ENCODE data around the gene ADAM22. TPM values are rescaled to one million over a fixed set of nuclear protein-coding genes. Genes with fewer than 3 reads are reported as not detected.

The ADAM22 gene
- total RNA-seq, 1 experiment from 2014 or later, result 7.1 TPM

DNA sequence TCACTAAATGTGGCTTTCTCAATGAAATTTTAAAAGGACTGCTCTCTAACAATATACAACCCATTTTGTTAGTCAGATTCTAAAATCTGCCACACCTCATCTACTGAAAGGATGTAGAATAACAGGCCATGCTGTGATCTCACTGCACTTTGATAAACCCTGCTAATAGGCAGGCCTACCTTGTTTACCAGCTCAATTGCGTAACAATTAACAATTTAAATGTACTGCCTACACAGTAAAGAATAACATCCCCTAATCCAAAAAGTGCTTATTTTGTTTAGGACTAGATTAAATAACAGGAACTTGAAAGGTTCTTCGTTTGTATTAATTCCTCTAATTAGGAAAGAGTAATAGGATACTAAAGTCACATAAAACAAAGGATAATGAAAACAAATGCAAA, 281.2 kb downstream of the ADAM22 start:
- no peak for DNase-seq (ENCODE audit: low spot score)
- ChIA-PET POLR2A (ENCODE audit: low non-redundant PET) (no interaction called here), CTCF (no interaction called here)
- TF ChIP-seq, protein P1, sequence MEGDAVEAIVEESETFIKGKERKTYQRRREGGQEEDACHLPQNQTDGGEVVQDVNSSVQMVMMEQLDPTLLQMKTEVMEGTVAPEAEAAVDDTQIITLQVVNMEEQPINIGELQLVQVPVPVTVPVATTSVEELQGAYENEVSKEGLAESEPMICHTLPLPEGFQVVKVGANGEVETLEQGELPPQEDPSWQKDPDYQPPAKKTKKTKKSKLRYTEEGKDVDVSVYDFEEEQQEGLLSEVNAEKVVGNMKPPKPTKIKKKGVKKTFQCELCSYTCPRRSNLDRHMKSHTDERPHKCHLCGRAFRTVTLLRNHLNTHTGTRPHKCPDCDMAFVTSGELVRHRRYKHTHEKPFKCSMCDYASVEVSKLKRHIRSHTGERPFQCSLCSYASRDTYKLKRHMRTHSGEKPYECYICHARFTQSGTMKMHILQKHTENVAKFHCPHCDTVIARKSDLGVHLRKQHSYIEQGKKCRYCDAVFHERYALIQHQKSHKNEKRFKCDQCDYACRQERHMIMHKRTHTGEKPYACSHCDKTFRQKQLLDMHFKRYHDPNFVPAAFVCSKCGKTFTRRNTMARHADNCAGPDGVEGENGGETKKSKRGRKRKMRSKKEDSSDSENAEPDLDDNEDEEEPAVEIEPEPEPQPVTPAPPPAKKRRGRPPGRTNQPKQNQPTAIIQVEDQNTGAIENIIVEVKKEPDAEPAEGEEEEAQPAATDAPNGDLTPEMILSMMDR (conservative IDR thresholded peaks at IDR 0.05; ENCODE audit: low read depth, low read length), result no peak
- no peak for TF ChIP-seq EZH2 (IDR thresholded peaks at IDR 0.05; ENCODE audit: borderline replicate concordance, low read depth, low read length, poor library complexity, severe bottlenecking)
- intact Hi-C loops (cut with micrococcal nuclease; ENCODE audit: unreplicated experiment), result no loop called here
- no peak overlapping the region for H3K27ac ChIP-seq (ENCODE audit: low read depth, low read length, poor library complexity, severe bottlenecking)
- no peaks in the 10 kb centered on the region for H3K27me3 ChIP-seq (replicated peaks; ENCODE audit: insufficient read depth, low read depth, low read length, poor library complexity)
- H3K9me3 ChIP-seq (ENCODE audit: low read depth, low read length, poor library complexity, severe bottlenecking), result no peaks in the 10 kb centered on the region
- H3K4me1 ChIP-seq (ENCODE audit: insufficient read depth, low read length, poor library complexity, severe bottlenecking), result peaks cover 8% of the 10 kb centered on the region
- H3K36me3 ChIP-seq (ENCODE audit: insufficient read depth, low read length, poor library complexity, severe bottlenecking), result peaks cover 4% of the 10 kb centered on the region
- H3K4me3 ChIP-seq (ENCODE audit: low read depth, low read length, poor library complexity, severe bottlenecking), result no peak overlapping the region
- BruUV-seq (replicated peaks), result no TSS peak

DNA sequence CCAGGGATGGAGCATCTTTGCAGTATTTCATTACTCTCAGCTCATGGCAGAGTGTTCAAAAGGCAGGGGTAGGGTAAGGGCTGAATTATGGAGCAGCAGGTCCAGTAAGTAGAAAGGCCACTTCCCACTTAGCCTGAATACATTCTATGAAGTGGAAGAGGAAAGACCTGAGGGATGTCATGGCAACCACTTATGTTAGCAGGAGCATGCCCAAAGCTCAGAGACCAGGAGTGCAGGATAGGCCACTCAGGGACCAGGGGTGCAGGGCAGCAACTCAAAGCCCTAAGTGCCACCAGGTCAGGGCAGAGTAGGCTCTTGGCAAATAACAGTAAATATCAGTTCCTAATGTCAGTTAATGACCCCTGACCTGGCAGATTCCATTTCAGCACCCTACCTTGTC, 282.2 kb downstream of the ADAM22 start:
- no TSS peak for BruUV-seq (replicated peaks)
- ChIA-PET CTCF (no interaction called here), POLR2A (ENCODE audit: low non-redundant PET) (no interaction called here)
- Histone ChIP-seq H3K27ac (ENCODE audit: low read depth, low read length, poor library complexity, severe bottlenecking) (no peak overlapping the region), H3K4me1 (ENCODE audit: insufficient read depth, low read length, poor library complexity, severe bottlenecking) (peaks cover 13% of the 10 kb centered on the region), H3K9me3 (ENCODE audit: low read depth, low read length, poor library complexity, severe bottlenecking) (no peaks in the 10 kb centered on the region), H3K36me3 (ENCODE audit: insufficient read depth, low read length, poor library complexity, severe bottlenecking) (peaks cover 4% of the 10 kb centered on the region), H3K27me3 (replicated peaks; ENCODE audit: insufficient read depth, low read depth, low read length, poor library complexity) (no peaks in the 10 kb centered on the region), H3K4me3 (ENCODE audit: low read depth, low read length, poor library complexity, severe bottlenecking) (no peak overlapping the region)
- DNase-seq (ENCODE audit: low spot score), result no peak
- intact Hi-C loops (cut with micrococcal nuclease; ENCODE audit: unreplicated experiment), result no loop called here
- TF ChIP-seq EZH2 (IDR thresholded peaks at IDR 0.05; ENCODE audit: borderline replicate concordance, low read depth, low read length, poor library complexity, severe bottlenecking), result no peak
- TF ChIP-seq, protein P1 (conservative IDR thresholded peaks at IDR 0.05; ENCODE audit: low read depth, low read length), result no peak

DNA sequence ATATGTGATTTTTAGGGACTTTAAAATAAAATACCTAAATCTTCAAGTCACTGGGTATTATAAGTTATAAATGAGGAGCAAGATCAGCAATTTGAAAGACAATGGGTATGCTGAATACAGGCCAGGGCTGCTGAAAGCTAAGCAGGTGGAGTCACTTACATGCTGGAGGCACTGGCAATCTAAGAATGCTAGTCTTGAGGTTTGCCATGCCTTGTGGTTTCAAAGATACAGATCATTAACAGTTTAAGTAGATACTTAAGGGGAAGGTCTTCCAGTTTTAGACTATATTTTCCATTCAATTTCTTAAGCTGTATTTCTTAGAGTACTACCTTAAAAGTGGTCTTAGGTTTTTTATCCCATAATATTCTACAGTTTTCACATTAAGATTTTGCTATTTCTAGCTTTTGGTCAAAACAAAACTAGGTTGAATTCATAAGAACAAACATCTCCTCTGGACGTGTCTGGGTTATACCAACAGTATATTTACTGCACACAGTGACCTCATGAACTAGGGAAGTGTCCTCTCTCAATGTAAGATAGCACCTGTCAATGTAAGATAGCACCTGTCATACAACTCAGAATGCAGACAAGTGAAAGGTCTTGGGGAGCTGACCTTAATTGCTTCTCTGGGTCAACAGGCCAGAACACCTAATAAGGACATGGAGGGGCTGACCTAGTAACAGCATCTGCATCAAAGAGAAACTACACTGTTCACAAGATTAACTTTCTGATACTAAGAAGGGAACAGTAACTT, 283.8 kb downstream of the ADAM22 start:
- ChIA-PET CTCF (no interaction called here), POLR2A (ENCODE audit: low non-redundant PET) (interaction anchor here (0.7 kb wide), 1 partner anchor 469 kb away, joined by 3 read pairs; no protein-coding TSS in a partner anchor)
- TF ChIP-seq, protein P1 (conservative IDR thresholded peaks at IDR 0.05; ENCODE audit: low read depth, low read length), result no peak
- TF ChIP-seq EZH2 (IDR thresholded peaks at IDR 0.05; ENCODE audit: borderline replicate concordance, low read depth, low read length, poor library complexity, severe bottlenecking), result no peak
- DNase-seq (ENCODE audit: low spot score), result no peak
- Histone ChIP-seq H3K36me3 (ENCODE audit: insufficient read depth, low read length, poor library complexity, severe bottlenecking) (peaks cover 4% of the 10 kb centered on the region), H3K4me3 (ENCODE audit: low read depth, low read length, poor library complexity, severe bottlenecking) (peak overlapping the region; percentile 93), H3K9me3 (ENCODE audit: low read depth, low read length, poor library complexity, severe bottlenecking) (no peaks in the 10 kb centered on the region), H3K4me1 (ENCODE audit: insufficient read depth, low read length, poor library complexity, severe bottlenecking) (peaks cover 13% of the 10 kb centered on the region), H3K27me3 (replicated peaks; ENCODE audit: insufficient read depth, low read depth, low read length, poor library complexity) (no peaks in the 10 kb centered on the region), H3K27ac (ENCODE audit: low read depth, low read length, poor library complexity, severe bottlenecking) (no peak overlapping the region)
- intact Hi-C loops (cut with micrococcal nuclease; ENCODE audit: unreplicated experiment), result no loop called here
- BruUV-seq (replicated peaks), result no TSS peak

All from A673 (cell line).